H54 (cell line): ENCODE results near the gene SNAP29.

Source experiments
- DNase-seq: peaks from one replicate; pipeline ENCODE4 v3.0.0; 2011; ENCODE audit warnings: low spot score, mixed read lengths; ENCODE audit not compliant: insufficient read length
- FAIRE-seq: peaks from 3 replicates; lab custom pipeline; 2011; peaks lifted over from hg19 to GRCh38; lab: Jason Lieb, UNC
- POLR2A ChIP-seq: IDR thresholded peaks from 2 replicates; pipeline ENCODE4 v1.6.1; 2011; ENCODE audit warnings: low read depth, mild to moderate bottlenecking, low read length

The SNAP29 gene

DNA sequence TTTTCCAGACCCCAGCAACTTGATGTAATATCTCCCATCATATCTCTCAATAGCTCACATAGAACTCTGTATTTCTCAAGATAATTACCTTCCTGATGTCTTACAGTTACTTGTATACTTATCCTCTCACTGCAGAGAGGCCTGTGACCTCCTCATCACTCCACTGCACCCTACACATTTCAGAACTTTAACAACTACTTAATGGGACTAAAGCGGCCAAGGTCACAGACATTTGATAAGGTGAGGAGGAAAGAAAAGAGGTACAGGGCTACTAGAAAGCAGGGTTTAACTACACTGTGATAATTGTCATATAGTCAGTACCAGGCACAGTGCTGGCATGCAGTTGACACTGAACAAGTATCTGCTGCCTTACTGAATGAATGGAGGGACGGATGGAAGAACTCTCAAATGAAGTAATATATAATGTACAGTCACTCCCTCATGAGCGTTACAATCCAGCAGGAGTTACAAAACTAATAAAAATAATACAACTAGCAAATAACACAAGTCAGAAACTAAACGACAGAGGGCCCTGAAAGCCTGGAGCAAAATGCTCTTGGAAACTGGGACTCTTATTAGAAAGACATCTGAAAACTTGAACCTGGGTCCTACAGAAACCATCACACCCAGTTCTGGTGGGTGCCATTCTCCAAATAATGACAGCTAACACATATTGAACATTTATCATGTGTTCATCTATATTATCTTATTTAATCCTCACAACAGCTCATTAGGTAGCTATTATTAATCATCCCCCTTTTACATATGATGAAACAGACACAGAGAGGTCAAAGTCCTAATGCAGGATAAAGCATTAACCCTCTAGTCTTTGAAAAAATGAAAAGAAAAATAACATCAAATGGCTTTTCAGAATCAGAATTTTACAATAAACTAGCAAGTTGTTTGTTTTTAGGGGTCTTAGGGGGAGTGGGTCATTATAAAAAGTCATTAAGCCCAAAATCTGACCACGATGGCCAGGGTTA lies 14.5 kb upstream of the SNAP29 start:
- FAIRE-seq = no peak
- no peak for TF ChIP-seq POLR2A
- DNase-seq = no peak

DNA sequence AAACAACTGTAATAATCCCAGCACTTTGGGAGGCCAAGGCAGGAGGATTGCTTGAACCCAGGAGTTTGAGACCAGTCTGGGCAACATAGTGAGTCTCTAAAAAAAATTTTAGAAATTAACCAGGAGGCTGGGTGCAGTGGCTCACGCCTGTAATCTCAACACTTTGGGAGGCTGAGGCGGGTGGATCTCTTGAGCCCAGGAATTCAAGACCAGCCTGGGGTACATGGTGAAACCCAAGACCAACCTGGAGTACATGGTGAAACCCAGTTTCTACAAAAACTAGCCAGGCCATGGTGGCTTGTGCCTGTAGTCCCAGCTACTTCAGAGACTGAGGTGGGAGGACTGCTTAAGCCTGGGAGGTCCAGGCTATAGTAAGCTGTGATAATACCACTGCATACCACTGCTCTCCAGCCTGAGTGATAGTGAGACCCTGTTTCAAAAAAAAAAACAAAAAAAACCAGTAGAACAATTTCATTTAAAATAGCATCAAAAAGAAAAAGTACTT lies 11.4 kb upstream of the SNAP29 start:
- FAIRE-seq (no peak), DNase-seq (no peak)
- no peak for TF ChIP-seq POLR2A

DNA sequence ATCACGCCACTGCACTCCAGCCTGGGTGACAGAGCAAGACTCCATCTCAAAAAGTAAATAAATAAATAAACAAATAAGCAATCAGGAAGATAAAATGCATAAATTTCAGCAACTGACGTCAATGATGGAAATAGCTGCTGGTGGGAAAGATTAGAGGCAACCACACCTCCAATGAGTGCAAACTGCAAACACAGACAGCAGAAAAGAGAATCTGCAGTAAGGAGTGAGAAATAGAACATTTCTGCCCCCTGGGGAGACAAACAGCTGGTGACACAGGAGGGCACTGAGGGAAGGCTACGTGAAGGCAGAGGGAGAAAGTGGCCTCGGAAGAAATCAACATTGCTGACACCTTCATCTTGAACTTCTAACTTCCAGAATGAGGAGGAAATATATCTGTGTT lies 6.7 kb upstream of the SNAP29 start:
- no peak for TF ChIP-seq POLR2A
- no peak for FAIRE-seq
- no peak for DNase-seq

- DNase-seq (no peak), FAIRE-seq (no peak)
- no peak for TF ChIP-seq POLR2A
Measured at GRCh38 chr22:20852503-20852902, 6.3 kb upstream of the SNAP29 start.

DNA sequence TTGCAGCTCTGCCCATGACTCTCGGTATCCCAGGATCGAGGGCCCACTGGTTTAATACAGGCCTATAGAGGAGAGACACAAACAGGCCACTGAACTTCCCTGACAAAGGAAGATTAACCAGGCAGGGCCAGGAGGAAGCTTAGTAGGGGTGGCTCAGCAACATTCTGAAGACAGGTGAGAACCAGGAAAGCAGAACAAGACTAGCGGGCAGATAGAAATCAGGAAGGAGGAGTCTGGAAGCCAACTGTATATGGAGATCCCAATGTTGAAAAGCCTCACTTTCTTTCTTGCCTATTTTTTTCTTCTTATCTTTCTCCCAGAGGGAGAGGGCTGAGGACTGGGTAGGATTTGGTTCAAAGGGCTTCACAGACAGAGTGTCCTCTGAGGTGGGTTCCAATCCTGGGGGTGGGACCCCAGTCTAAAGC lies 5.6 kb upstream of the SNAP29 start:
- TF ChIP-seq POLR2A = no peak
- DNase-seq (no peak), FAIRE-seq (no peak)

DNA sequence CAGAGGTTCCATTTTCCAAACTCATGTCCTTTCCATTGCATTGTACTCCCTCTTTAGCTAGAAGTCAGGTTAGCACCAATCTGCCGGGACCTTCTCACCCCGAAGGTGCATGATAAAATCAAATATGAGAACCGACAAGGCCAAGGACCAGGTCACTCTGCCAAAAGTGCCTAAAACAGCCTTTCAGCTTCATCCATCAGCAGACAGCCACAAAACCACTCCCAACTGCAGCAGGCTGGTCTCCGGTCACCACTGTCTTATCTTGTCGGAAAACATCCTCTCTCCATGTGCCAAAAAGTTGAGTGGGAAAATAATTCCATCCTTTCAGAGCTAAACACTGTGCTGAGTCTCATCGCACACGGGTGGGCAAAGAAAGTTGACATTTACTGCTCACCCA lies 1.6 kb upstream of the SNAP29 start:
- no peak for DNase-seq
- no peak for TF ChIP-seq POLR2A
- FAIRE-seq = no peak

DNA sequence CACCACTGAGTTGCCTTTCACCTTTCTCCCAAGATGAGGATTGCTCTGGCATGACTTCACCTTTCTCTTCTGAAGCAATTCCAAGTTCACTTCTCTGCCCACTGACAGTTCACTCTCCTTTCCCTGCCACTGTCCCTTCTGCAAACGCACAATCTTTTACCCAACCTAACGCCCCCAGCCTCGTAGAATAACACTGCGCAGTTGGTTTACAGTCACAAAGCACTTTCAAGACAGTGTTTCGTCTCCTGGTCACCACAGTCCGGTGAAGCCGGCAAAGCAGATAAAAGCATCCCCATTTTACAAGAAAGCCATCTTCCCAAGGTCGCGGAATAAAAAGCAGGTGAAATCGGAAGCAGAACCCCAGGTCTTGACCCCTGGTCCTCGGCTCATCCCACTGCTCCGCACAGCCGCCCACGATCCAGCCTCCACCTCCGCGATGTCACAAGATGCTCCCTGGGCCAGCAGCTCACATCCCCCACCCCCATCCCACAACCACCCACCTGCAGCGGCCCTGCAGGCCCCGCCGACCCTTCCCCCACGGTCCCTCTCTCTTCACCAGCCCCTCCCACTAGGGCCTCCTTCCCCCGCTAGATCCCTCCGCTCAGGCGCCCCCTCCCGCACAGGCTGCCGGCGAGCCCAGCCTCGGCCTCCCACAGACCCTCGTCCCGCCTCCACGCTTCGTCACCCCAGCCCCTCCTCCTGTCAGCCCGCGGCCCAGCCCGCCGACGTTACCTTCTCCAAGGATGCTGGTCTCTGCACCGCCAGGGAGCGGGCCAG lies 781 bp upstream of the SNAP29 start:
- DNase-seq (peak; percentile 52), FAIRE-seq (no peak)
- no peak for TF ChIP-seq POLR2A

GRCh38 chr22:20859615-20860014 lies 808 bp downstream of the SNAP29 start:
- DNase-seq (no peak), FAIRE-seq (no peak)
- no peak for TF ChIP-seq POLR2A

DNA sequence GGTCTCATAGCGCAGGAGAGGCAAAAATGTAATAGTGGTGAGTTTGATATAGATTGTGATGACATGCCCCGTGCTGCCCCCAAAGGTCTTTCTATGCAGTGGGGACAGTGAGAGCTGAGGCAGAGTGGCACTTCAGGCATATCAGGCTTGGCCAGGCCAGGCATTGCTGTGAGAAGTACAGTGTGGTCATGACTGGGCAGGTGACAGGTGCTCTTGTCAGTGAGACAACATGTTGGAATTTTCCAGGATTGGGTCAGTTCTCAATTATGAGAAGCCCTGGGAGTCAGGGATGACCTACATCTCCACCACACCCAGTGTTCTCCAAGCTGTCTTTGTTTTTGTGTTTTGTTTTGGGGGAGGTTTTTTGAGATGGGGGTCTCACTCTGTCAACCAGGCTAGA lies 3.7 kb downstream of the SNAP29 start:
- no peak for FAIRE-seq
- no peak for DNase-seq

GRCh38 chr22:20863366-20863765 lies 4.6 kb downstream of the SNAP29 start:
- no peak for TF ChIP-seq POLR2A
- no peak for DNase-seq
- no peak for FAIRE-seq

More for the DNA sequence above, 3.7 kb downstream of the SNAP29 start:
- TF ChIP-seq POLR2A = no peak

DNA sequence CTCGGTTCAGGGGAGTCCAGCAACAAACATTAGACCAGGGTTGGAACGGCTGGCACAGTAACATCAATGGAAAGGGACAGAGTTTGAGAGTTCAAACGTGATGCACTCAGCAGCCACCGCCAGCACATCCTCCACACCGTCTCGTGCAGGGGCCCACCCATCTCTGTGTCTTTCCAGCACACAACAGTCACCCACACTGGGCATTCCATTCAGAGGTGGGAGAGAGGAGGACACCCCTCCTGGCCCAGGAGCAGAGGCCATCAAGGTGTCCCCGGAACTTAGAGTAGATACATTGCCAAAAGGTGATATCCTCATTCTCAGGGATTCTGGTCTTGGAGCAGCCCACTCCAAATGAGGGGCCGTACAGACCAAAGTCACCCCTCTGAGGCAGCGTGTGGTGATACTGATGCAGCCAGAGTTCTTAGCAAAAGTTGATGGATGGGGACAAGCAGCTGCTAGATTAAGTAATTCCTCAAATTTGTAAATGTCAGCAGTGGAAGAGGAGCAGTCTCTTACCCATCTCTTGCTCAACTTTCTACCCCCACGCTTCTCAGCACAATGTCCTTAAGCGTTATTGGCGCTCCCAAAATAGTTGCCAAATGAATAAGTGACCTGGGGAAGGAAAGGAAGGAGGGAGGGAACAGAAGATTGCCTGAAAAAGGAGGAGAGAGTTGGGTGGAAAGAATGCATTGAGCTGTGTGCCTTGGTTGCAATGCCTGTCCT lies 5.5 kb downstream of the SNAP29 start:
- no peak for FAIRE-seq
- no peak for DNase-seq
- no peak for TF ChIP-seq POLR2A

DNA sequence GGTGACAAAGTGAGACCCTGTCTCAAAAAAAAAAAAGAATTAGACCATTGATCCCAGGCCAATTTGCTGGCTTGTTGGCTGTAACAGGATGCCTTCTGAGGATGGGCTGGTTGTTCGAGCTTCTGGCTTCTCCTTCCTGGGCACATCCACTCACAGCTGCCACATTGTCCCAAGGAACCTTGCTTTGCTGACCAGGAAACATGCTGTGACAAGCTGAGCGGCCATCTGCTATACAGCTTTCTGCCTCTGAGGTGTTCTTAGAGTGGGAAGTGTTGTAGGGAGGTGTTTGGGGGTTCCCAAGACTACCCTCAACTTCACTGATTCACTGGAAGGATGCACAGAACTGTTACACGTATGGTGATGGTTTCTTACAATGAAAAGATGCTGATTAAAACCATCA lies 6.5 kb downstream of the SNAP29 start:
- no peak for FAIRE-seq
- DNase-seq = no peak
- TF ChIP-seq POLR2A = no peak

DNA sequence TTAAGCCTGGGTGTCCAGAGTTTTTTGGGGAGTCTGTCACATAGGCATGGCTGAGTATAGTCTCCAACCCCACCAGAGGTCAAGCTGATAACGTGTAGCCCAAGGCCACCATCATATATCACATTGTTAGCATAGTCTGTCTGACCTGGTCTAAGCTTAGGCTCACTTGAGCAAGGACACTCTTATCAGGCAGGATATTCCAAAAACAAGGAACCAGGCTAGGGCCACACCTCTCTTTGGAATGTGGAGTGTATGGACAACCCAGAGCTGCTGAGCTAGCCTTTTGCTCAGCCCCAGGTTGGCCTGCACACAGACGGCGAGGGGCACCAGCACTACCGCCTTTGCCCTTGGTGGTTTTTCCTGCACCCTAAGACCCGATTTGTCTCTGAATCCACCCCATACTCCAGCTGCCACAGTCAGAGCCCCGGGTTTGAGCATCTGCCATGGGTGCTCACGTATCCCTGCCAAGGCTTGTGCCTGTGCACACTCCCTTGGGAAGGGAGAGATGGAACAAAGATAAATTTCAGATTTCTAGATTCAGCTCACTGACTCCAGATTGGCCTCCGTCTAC lies 7.2 kb downstream of the SNAP29 start:
- FAIRE-seq = no peak
- DNase-seq = no peak
- TF ChIP-seq POLR2A = no peak
